NCI-H2196 (cell line): ENCODE results near the gene CCDC102A.

Experiments
- DNase-seq: peaks from one replicate; lab custom pipeline; 2025; ENCODE audit not compliant: unreplicated experiment; lab: John Stamatoyannopoulos, UW

The CCDC102A gene

DNA sequence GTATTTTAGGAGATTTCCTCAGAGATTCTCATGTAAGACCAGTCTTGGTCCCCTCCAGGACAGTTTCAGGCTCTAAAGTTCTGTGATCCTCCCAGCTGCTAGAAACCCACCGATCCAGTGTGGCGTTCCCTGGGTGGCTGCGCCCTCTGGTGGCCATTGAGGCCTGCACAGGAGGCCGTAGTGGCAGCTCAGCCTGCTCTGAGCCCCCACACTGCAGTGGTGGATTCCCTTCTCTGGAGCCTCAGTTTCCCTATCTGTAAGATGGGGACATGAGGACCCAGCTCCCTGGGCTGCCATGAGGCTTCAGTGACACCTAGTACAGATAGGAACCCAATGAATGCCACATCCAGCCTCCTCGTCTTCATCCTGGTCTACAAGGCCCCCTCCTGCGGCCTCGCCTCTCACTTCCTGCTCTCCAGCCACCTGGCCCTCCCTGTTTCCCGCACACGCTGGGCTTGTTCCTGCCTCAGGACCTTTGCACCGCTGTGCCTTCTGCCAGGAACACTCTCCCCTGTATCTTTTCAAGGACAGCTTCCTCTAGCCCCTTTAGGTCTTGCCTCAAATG lies 16.5 kb downstream of the CCDC102A start:
- DNase-seq = peak; percentile 56

DNA sequence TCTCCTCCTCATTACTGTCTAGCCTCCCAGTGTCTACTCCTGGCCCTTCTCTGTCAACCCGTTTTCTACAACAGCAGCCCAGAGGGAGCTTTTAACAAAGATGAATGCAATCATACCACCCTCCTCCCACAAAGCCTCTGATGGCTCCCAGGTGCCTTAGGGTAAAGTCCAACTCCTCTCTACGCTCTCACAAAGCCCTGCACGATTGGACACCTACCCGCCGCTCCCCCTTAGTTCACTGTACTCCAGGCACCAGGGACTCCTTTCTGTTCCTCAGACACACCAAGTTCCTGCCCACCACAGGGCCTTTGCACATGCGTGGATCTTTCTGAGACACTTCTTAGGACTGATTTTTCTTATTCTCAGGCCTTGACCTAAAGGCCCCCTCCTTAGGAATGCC lies 17.4 kb downstream of the CCDC102A start:
- DNase-seq = no peak

DNA sequence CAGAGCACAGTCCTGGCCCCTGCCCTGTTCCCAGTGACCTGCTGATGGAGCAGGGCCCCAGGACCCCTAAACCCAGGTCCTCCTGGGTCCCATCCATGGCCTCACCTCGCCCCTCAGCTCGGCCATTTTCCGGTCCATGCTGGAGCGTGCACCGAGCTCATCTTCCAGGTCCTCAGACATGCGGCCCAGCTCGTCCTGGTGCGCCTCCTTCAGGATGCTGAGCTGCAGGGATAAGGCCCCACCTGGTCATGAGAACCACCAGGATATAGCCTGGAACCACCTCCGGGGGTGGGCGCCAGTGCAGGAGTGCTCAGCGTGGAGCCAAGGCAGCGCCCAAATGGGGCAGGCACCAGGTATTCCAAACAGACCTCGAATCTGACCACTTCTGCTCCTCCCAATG lies 17.9 kb downstream of the CCDC102A start:
- no peak for DNase-seq

DNA sequence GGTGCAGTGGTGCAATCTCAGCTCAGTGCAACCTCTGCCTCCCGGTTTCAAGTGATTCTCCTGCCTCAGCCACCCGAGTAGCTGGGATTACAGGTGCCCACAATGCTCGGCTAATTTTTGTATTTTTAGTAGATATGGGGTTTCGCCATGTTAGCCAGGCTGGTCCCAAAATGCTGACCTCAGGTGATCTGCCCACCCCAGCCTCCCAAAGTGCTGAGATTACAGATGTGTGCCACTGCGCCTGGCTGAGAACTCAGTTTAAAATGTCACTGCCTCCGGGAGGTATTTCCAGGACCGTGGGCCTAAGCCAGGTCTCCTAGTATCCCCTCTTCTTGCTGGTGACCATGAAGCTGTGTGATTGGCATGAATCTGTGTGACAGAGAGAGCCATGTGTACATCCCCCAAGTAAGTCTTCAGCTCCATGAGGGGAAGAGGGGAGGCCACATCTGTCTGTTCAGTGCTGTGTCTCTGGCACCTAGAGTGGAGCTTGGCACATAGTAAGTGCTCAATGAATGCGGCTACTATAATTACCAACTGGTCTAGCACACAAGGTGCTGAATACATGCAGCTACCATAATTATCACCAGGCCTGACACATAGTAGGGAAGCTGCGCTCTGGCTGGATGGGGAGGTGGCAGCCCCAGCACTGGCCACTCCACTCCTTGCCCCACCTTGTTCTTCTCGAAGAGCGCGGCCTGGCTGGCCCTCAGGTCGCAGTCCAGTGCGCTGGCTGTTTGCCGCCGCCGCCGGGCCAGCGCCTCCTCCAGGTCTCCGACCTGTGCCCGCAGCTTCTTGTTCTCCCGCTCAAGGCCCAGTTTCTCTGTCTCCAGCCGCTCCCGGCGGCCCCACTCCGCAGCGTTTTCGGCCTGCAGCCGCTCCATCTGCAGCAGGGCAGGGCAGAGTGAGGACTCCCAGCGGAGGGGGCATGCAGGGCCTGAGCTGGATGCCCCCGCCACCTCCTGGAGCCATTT lies 18.7 kb downstream of the CCDC102A start:
- no peak for DNase-seq

DNA sequence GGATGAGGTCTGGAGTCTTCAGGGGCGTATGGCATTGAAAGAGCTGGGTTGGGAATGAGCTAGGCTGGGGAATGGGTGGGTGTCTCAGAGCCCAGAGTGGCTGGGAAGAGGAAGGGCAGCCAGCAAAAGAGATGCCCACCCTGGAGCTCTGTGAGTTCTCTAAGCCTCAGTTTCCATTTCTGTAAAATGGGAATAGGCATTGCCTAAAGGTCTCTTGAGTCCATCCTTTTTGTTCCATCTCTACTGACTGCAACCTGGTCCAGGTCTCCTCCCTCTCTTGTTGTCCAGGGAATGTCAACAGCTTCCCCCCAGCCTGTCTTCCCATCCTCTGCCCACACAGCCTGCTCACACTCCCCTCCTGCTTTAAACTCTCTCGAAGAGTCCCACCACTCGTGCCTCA lies 19.6 kb downstream of the CCDC102A start:
- no peak for DNase-seq

DNA sequence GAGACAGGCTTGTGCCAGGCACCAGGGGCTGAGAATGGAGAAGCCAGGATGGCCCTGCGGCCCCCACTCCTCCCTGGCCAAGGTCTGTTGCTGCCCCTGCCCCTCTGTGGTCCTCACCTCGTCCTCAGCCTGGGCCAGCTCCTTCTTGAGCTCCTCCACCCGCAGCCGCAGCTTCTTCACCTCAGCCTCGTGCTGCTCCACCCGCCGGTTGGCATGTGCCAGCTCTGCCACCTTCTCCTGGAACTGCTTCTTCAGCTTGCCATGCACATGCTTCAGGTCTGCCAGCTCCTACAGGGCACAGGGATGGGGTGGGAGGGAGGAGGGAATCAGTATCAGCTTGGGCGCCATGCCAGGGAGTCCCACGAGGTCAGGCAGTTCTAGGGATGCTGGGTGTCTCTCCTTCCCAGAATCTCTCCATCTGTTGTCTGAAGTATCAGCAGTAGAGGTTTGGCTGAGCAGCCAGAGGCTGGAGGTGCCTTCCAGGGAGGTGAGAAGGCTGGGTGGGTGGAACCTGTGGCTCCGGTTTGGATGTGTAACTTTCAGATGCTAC lies 20.1 kb downstream of the CCDC102A start:
- DNase-seq = no peak

DNA sequence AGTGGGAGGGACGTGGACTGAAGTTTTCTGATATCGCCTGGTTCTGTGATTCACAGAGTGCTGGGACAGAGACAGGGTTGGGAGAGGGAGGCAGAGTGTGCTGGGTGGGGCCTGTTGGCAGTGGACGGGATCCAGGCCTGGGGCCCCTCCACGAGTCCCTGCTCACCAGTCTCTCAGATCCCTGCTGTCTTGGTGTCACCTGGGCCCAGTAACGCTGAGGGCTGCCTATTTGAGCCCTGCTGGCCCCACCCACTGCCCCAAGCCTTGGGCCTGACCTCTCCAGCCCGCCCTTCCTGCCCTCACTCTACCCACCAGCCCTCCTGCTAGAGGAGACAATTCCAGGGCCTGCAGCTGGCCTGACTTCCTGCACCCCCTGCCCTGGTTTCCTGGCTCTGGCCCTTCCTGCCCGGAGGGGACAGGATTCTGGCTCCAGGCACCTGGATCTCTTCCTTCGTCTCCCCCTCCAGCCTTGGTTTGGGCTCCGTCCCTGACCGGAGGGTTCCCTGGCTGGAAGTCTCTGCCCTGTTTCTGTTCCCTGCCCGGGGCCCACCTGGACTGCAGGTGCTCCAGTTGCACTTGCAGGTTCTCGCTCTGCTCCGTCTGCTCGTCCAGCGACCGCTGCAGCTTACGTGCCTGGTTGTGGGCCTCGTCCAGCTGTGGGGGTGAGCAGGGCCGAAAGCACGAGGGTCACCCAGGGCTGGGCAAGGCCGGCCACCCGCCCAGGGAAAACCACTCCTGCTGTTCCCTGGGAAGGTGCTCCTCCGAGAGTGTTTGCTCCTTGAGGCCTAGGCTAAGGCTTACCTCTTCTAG lies 21.4 kb downstream of the CCDC102A start:
- DNase-seq = no peak

DNA sequence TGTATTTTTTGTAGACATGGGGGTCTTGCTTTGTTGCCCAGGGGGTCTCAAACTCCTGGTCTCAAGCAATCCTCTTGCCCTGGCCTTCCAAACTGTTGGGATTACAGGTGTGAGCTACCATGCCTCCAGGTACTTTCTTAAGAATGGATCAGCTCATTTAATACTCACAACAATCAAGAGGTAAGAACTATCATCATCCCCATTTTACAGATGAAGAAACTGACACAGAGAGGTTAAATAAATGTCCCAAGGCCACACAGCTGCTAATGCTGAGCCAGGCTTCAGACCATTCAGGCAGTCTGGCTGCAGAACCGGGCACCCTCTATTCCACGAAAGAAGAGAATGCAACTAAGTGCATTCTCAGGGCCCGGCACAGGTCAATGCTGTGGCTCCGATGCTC lies 22.0 kb downstream of the CCDC102A start:
- DNase-seq = no peak

DNA sequence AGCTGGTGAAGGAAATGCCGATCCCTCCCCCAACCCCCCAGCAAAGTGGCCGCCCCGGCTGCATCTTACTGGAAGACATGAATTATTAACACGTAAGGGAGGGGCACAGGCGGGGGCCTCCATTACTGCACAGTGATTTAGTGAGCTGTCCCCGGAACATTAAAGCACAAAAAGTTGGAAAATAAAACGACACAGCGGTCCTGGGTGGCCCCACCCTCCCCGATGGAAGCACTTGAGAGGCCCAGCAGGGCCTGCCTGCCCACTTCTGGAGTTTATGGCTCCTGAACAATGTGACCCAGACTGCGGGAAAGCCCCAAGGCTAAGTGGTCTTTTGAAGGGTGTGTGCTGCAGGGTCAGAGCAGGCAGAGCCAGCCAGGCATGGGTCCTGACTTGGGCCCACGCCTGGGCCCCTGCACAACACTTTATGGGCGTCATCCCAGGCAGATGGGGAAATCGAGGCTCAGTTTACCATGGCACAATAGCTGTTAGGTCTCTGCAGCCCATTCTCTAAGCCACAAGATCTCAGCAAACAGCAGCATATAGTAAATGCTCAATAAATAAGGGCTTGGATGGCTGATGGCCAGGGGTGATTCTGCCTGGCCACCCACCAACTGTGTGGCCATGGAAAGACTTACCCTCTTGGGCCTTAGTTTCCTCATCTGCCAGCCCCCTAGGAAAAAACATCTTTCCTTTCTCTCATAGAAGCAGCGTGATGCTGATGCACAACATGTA lies 22.8 kb downstream of the CCDC102A start:
- no peak for DNase-seq

DNA sequence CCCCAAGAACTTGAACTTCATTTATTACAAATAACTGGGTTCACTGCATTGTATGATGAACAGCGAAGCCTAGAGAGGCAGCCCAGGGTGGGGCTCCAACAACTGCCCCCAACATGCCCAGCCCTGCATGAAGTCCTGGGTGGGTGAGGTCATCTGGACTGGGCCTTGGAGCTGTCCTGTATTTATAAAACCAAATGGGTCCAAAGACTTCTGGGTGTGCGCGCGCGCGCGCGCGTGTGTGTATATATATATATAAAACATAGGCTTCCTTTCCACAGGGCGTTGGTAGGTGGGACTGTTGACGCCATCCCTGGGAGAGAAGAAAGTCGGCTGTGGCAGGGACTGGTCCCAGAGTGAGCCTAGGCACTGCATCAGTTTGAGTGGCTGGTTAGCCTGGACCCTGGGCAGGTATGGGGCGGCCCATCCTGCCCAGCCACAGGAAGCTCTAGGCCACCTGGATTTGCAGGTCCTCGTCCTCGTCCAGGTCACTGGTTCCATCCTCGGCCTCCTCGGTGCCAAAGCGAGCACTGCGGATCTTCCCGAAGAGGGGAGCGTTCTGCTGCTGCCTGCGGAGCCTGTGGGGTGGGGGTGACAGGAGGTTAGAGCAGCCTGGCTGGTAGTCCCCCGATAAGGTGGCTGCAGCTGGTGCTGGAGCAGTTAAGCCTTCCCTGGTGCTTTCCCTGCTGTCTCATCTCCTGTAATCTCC lies 23.9 kb downstream of the CCDC102A start:
- no peak for DNase-seq

DNA sequence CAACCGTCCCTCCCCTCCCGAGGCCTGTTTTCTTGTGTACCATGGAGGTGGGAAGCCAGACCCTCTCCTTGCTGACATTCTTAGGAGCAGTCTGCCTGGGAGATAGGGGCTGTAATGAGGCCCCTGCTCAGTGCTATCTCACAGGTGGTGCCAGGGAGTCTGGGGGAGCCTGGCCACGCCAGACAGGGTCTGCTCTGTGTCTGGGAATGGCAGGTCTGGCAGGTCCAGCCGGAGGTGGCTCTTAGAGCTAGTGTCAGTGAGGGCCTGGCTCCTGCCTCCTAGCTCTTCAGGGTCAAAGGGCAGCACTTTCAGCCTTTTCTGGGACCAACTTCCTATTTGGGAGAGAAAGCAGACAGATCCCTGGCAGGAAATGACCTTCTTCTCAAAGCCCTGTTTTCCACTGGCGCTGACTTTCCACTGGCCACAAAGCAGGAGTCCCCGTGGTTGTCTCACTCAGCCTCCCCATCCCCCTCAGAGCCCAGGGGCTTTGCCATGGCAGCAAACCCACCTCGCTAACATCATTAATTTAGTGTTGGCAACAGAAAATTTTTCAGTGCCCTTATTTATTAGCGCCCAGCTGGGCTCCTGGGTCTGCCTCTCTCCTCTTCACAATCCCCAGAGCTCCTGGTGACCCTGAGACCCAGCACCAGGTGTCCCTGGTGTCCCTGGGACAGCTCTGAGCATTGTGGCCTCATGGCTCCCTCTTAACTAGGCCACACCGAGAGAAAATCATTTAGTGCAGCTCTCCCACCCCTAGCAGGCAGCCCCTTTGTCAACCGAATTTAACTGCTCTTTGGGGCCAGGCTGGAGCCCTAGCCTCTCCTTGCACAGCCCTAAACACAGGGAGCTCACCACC lies 26.1 kb downstream of the CCDC102A start:
- no peak for DNase-seq

DNA sequence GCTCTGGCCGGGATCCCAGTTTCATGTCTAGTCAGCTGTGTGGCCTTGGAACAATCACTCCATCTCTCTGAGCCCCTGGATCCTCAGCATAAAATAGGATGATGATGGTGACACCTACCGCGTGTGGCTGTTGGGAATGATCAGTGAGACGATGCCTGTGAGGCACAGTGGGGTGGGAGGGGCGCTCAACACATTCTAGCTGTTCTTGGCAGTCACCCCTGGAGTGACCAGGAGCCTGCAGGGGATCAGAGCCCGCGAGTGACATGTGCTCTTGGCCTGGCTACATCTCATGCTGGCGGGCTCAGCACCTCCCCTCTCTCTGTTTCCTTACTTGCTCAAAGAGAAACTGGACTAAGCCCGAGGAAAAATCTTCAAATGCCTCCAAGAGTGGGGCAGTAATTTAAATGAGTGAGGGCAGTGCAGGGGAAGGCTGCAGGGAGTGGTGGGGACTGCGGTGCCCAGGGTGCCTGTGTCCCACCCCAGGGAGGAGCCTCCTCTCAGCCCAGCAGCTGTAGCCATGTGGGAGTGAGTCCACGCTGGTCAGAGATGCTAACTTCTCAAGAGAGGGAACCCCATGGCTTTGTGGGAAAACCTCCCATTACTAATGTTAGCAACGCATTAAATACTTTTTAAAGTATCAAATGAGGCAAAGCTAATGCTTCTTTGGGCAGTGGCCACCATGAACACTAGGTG lies 27.0 kb downstream of the CCDC102A start:
- DNase-seq = no peak

DNA sequence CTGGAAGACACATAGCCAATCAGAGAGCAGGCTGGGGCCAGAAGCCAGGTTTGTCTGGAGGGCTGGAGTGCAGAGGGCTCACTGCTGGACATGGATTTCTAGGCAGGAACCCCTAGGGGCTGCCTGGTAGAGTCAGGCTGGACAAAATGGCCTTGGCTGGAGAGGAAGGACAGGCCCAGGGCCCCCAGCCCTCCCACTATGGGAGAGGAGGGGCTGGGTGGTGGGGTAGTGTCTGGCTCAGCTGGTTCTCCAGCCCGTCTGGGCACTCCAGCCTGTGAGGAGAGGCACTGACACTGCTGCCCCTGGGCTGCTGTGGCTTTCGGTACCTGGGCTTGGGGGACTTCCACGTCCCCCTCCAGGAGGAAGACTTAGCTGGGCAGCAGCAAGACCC lies 28.3 kb downstream of the CCDC102A start:
- no peak for DNase-seq

DNA sequence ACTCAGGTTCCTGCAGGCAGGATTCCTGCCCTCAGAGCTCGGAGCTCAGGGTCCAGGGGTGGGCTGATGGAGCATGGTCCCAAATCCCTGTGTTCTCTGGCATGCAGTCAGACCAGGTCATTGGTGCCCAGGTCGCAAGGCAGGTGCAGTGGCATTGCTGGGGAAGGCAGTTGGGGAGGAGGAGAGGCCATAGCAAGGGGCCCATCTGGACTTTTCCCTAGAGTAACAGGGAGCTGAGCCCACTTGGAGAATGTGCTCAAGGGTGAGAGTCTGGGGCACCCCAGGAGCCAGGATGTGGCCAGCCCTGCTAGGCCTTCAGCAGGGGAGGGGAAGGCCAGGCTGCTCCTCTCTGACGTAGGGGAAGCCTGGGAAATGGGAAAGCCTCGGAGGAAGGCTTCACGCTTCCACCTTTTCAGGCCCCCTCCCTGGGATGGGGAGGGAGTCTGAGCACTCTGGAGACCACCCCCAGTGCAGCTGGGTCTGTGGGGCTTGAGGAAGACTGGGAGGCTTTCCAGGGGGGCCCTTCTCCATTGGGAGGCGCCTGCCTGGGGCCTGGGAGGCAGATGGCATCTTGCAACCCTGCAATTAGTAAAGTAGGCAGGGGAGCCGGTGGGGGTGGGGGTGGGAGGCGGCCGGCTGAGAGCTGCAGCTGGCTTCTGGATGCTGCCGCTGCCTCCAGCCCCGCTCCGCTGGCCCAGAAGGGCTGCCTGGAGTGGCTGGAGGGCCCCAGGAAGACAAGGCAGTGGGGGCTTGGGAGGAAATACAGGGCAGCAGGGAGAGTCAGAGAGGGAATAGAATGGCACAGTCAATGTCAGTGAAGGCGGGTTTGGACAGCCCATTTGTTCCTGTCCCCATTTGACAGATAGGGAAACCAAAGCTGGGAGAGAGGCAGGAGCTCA lies 29.0 kb downstream of the CCDC102A start:
- DNase-seq = no peak

DNA sequence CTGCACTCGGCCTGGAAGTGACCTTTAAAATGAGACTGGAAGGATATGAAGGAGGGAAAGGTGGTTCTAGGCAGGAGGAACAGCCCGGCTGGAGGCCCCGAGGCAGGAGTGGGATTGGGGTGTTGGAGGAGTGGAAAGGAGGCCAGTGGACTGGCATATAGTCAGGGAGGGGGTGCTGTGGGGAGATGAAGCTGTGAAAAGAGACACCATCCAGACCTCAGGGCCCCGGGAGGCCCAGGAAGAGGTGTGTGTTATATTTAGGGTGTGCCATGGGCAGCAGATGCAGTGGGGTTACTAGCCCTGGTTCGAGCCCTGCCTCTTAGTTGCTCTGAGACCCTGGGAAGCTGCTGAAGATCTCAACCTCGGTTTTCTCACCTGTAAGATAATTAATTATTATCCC lies 31.2 kb downstream of the CCDC102A start:
- DNase-seq = no peak

DNA sequence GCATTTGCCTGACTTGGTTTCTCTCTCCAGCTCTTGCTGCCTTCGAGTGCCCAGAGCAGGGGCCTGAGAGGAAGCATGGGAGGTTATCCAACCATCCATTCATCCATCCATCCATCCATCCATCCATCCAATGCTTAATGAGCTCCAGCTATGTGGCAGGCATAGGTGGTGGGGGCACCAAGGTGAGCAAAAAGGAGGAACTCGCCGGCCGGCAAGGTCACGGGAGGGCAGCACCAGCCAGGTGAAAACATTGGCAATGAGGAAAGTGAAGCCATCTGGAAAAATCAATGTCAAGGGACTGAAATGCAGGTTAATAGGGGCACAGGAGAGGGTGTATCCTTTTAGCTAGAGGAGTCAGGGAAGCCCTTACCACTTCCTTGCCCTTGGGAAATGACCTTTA lies 31.9 kb downstream of the CCDC102A start:
- no peak for DNase-seq

DNA sequence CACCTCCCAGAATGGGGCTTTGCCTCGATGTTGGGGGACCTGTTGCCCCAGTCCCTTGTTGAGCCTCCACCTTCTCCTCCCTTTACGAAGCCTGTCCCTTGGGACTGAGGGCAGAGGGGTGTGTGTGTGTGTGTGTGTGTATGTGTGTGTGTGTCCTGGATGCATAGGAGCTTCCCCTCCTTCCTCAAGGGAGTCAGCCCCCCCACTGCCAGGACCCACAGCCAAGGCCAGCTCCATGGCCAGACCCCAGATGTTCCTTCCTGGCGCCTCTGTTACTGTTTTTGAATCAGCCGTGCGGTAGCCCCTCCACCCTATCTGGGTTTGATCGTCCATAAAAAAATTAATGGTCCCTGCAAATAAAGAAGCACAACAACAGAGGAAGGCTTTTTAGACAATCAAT lies 32.4 kb downstream of the CCDC102A start:
- DNase-seq = no peak

DNA sequence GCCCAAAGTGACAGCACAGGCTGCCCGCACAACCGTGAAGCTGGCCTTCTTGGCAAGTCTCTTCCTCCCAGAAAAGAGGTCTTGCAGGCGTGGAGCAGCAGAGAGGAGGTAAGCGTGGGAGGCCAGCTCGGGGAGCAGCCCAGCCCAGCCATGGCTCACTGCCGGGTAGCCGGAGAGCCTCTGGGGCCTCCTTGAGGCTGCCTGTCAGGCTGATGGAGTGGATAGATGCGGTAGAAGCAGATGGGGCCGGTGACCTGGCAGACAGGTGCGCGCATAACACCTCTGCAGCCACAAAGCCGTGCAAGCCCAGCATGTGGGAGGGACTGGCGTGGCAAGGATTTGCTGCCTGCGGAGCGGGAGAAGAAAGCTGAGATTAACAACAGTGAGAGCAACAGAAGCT lies 33.0 kb downstream of the CCDC102A start:
- peak; percentile 9 for DNase-seq
